GM12892 (cell line): ENCODE results near the gene SLC4A9.

Experiments
- POLR2A ChIP-seq: IDR thresholded peaks from 2 replicates; pipeline ENCODE4 v1.6.1; 2011; ENCODE audit warnings: low read depth, low read length, control low read depth
- POLR2AphosphoS5 ChIP-seq: IDR thresholded peaks from 2 replicates; pipeline ENCODE4 v1.6.1; 2011; ENCODE audit warnings: low read depth, low read length, control low read depth
- TAF1 ChIP-seq: IDR thresholded peaks from 2 replicates; pipeline ENCODE4 v1.6.1; 2011; ENCODE audit warnings: low read depth, mild to moderate bottlenecking, control low read depth, low read length, borderline replicate concordance

DNA sequence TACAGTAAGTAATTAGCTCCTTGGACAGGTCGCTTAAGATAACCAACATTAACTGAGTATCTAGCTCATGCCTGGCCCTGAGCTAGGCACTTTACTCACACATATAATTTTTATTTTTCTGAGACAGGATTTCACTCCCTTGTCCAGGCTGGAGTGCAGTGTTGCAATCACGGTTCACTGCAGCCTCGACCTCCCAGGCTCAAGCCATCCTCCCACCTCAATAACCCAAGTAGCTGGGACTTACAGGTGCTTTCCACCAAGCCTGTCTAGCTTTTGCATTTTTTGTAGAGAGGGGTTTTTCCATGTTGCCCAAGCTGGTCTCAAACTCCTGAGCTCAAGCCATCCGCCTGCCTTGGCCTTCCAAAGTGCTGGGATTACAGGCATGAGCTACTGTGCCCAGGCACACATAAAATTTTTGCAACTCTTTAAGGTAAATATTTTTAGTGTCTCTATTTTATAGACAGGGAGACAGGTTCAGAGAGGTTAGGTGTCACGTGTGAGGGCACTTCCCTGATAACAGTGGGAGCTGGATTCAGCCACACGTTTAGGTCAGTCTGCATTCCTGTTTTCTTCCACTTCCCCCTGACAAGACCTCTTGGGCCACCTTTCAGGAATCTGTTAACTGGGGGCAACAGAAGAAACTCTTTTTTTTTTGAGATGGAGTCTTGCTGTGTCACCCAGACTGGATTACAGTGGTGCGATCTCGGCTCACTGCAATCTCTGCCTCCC lies 31.8 kb upstream of the SLC4A9 start:
- TF ChIP-seq POLR2A (no peak), POLR2AphosphoS5 (no peak), TAF1 (no peak)
